ENCODE results near the gene SPEF2. TPM values are rescaled to one million over a fixed set of nuclear protein-coding genes. Genes with fewer than 3 reads are reported as not detected.

Gene SPEF2
- total RNA-seq, 1 donor from 2014 or later: 12.1 TPM

- no peak for TF ChIP-seq CTCF (IDR thresholded peaks at IDR 0.05; ENCODE audit: unreplicated experiment)
- H3K27ac Mint-ChIP-seq: no peak overlapping the region
- H3K36me3 Mint-ChIP-seq: no peaks in the 10 kb centered on the region
- H3K9me3 Mint-ChIP-seq: no peaks in the 10 kb centered on the region
- peaks cover 23% of the 10 kb centered on the region for H3K27me3 Mint-ChIP-seq (ENCODE audit: low read depth)
- no peak for DNase-seq (ENCODE audit: low spot score in 2 of 2, unreplicated experiment in 2 of 2)
- no peaks in the 10 kb centered on the region for H3K4me1 Mint-ChIP-seq
- H3K4me3 Mint-ChIP-seq: no peak overlapping the region
These were observed 201.4 kb downstream of the SPEF2 start for GRCh38 chr5:35819026-35819425.

GRCh38 chr5:35819668-35820067 is 202.0 kb downstream of the SPEF2 start:
- no peaks in the 10 kb centered on the region for H3K36me3 Mint-ChIP-seq
- H3K27ac Mint-ChIP-seq: no peak overlapping the region
- peaks cover 28% of the 10 kb centered on the region for H3K27me3 Mint-ChIP-seq (ENCODE audit: low read depth)
- no peaks in the 10 kb centered on the region for H3K4me1 Mint-ChIP-seq
- no peaks in the 10 kb centered on the region for H3K9me3 Mint-ChIP-seq
- DNase-seq (ENCODE audit: low spot score in 2 of 2, unreplicated experiment in 2 of 2): no peak
- H3K4me3 Mint-ChIP-seq: no peak overlapping the region
- TF ChIP-seq CTCF (IDR thresholded peaks at IDR 0.05; ENCODE audit: unreplicated experiment): no peak

- no peaks in the 10 kb centered on the region for H3K4me1 Mint-ChIP-seq
- no peak for TF ChIP-seq CTCF (IDR thresholded peaks at IDR 0.05; ENCODE audit: unreplicated experiment)
- no peak overlapping the region for H3K27ac Mint-ChIP-seq
- H3K36me3 Mint-ChIP-seq: no peaks in the 10 kb centered on the region
- no peaks in the 10 kb centered on the region for H3K9me3 Mint-ChIP-seq
- no peak for DNase-seq (ENCODE audit: low spot score in 2 of 2, unreplicated experiment in 2 of 2)
- H3K4me3 Mint-ChIP-seq: no peak overlapping the region
- H3K27me3 Mint-ChIP-seq (ENCODE audit: low read depth): peaks cover 28% of the 10 kb centered on the region
These were observed 203.1 kb downstream of the SPEF2 start for GRCh38 chr5:35820735-35821134.

- no peak overlapping the region for H3K4me3 Mint-ChIP-seq
- H3K27ac Mint-ChIP-seq: no peak overlapping the region
- peaks cover 31% of the 10 kb centered on the region for H3K27me3 Mint-ChIP-seq (ENCODE audit: low read depth)
- no peaks in the 10 kb centered on the region for H3K4me1 Mint-ChIP-seq
- no peaks in the 10 kb centered on the region for H3K9me3 Mint-ChIP-seq
- DNase-seq (ENCODE audit: low spot score in 2 of 2, unreplicated experiment in 2 of 2): no peak
- no peaks in the 10 kb centered on the region for H3K36me3 Mint-ChIP-seq
- TF ChIP-seq CTCF (IDR thresholded peaks at IDR 0.05; ENCODE audit: unreplicated experiment): no peak
These were observed 203.8 kb downstream of the SPEF2 start for GRCh38 chr5:35821513-35821912.

GRCh38 chr5:35822511-35822910 is 204.8 kb downstream of the SPEF2 start:
- no peaks in the 10 kb centered on the region for H3K9me3 Mint-ChIP-seq
- H3K27me3 Mint-ChIP-seq (ENCODE audit: low read depth): peaks cover 39% of the 10 kb centered on the region

More at GRCh38 chr5:35822511-35822910, 204.8 kb downstream of the SPEF2 start:
- H3K4me1 Mint-ChIP-seq: no peaks in the 10 kb centered on the region
- DNase-seq (ENCODE audit: low spot score in 2 of 2, unreplicated experiment in 2 of 2): no peak
- no peak for TF ChIP-seq CTCF (IDR thresholded peaks at IDR 0.05; ENCODE audit: unreplicated experiment)
- no peaks in the 10 kb centered on the region for H3K36me3 Mint-ChIP-seq
- H3K4me3 Mint-ChIP-seq: no peak overlapping the region
- H3K27ac Mint-ChIP-seq: no peak overlapping the region
